Stomach (tissue), 9 donors: Measurements from ENCODE around the gene SLCO1A2. TPM values are rescaled to one million over a fixed set of nuclear protein-coding genes. Genes with fewer than 3 reads are reported as not detected.

Source experiments
- DNase-seq, 2 donors: peaks; one replicate each; pipeline versions ENCODE4 v3.0.0 to v3.0.0-alpha.2; 2013 to 2019
- H3K27ac ChIP-seq, 5 donors: fragments of 200-600 bp in 4 of 5; sonication (generic) in 4 of 5; one replicate each; pipeline ENCODE4 v1.5.1; 2013 to 2019; ENCODE audit warnings: mild to moderate bottlenecking in 1 of 5, moderate library complexity in 1 of 5
- H3K27me3 ChIP-seq, 3 donors: fragments of 200-600 bp; sonication (generic); one replicate each; pipeline ENCODE4 v1.5.1; 2017 to 2019; ENCODE audit warnings: mixed run types in 1 of 3
- H3K36me3 ChIP-seq, 4 donors: fragments of 200-600 bp; sonication (generic); 1 replicate in 3 of 4; 2 replicates in 1 of 4; pipeline ENCODE4 v1.5.1; 2016 to 2019
- H3K4me1 ChIP-seq, 4 donors: fragments of 200-600 bp; sonication (generic); one replicate each; pipeline ENCODE4 v1.5.1; 2016 to 2019
- H3K4me3 ChIP-seq, 4 donors: fragments of 200-600 bp; sonication (generic) in 3 of 4; one replicate each; pipeline ENCODE4 v1.5.1; 2016 to 2019; ENCODE audit warnings: mild to moderate bottlenecking in 1 of 4
- H3K9me3 ChIP-seq, 4 donors: fragments of 200-600 bp; sonication (generic); one replicate each; pipeline ENCODE4 v1.5.1; 2016 to 2019
- EP300 ChIP-seq: sonication (generic); formaldehyde crosslinking; IDR thresholded peaks from one replicate; pipeline ENCODE4 v1.6.1; 2017; ENCODE audit warnings: antibody characterized with exemption
- POLR2A ChIP-seq, 4 donors: fragments of 450-650 bp; IDR thresholded peaks; one replicate each; pipeline ENCODE4 v1.6.1; 2016; ENCODE audit warnings: antibody characterized with exemption in 4 of 4, control low read depth in 2 of 4, mild to moderate bottlenecking in 1 of 4, moderate library complexity in 1 of 4
- POLR2AphosphoS5 ChIP-seq, 3 donors: sonication (generic); formaldehyde crosslinking; IDR thresholded peaks; one replicate each; pipeline ENCODE4 v1.6.1; 2016; ENCODE audit warnings: antibody characterized with exemption in 3 of 3
- WGBS, 5 donors: extraction: QIAGEN DNeasy Blood & Tissue Kit in 3 of 5; methylation state at CpG; one replicate each; pipeline versions ENCODE4 v1.1.5 to v1.1.7; 2013 to 2018; 5-methylcytosine and 5-hydroxymethylcytosine counted together
- intact Hi-C: fragments of 100-400 bp; cut with DNase I; formaldehyde crosslinking; loops from one replicate; pipeline ENCODE4 v1.15.1; 2023; ENCODE audit warnings: low total_unique reads
- polyA plus RNA-seq, 3 donors: library from polyadenylated mRNA; stranded (reverse); fragments of 200-250 nt; gene quantifications; one replicate each; pipeline ENCODE4 v1.2.3, GENCODE V29; 2013
- total RNA-seq, 5 donors: library from RNA; depleted of rRNA; stranded (reverse); fragments of >200 nt; gene quantifications; one replicate each; pipeline versions ENCODE4 v1.1.0 to v1.2.3, GENCODE V29; 2014 to 2016
- TF ChIP-seq, protein P1 (sequence below), 7 experiments: fragments of 450-650 bp in 4 of 7; fragments of 200-600 bp in 3 of 7; sonication (generic) in 3 of 7; IDR thresholded peaks; one replicate each; pipeline ENCODE4 v1.5.1; 2016 to 2019; ENCODE audit warnings: antibody characterized with exemption in 7 of 7, control low read depth in 2 of 7, mild to moderate bottlenecking in 1 of 7
- donor health status: healthy with polysubstance abuse.
- donor health status: Bipolar disorder and iron deficiency.
- donor health status: healthy.

SLCO1A2 gene
- total and polyA plus RNA-seq, 8 donors = not detected

DNA sequence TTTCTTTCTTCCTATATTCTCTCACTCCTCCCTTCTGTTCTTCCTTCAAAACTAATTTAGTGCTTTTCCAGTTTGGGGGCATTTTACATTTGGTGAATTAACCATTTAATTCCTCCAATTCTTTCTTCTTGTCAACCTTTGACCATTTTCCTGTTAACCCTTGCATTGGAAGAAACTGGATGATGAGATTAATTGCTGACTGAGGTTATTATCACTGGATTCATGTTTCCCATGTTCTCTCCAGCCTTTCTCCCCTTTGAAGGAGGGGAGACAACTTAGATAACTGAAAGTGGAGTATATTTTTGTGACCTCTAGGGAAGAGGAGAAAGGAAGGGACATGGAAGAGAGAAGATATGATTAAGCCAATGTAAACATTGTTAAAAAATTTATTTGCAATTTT lies 70.5 kb downstream of the SLCO1A2 start:
- DNase-seq = no peak
- Histone ChIP-seq H3K4me3 (no peak overlapping the region), H3K27ac (no peak overlapping the region), H3K36me3 (no peaks in the 10 kb centered on the region), H3K4me1 (no peaks in the 10 kb centered on the region), H3K9me3 (peaks cover 0 to 12% (median 5%) of the 10 kb centered on the region in 4 donors), H3K27me3 (no peaks in the 10 kb centered on the region)
- intact Hi-C loops = no loop called here
- TF ChIP-seq, protein P1, sequence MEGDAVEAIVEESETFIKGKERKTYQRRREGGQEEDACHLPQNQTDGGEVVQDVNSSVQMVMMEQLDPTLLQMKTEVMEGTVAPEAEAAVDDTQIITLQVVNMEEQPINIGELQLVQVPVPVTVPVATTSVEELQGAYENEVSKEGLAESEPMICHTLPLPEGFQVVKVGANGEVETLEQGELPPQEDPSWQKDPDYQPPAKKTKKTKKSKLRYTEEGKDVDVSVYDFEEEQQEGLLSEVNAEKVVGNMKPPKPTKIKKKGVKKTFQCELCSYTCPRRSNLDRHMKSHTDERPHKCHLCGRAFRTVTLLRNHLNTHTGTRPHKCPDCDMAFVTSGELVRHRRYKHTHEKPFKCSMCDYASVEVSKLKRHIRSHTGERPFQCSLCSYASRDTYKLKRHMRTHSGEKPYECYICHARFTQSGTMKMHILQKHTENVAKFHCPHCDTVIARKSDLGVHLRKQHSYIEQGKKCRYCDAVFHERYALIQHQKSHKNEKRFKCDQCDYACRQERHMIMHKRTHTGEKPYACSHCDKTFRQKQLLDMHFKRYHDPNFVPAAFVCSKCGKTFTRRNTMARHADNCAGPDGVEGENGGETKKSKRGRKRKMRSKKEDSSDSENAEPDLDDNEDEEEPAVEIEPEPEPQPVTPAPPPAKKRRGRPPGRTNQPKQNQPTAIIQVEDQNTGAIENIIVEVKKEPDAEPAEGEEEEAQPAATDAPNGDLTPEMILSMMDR (IDR thresholded peaks at IDR 0.05) = no peak
- TF ChIP-seq POLR2AphosphoS5 (IDR thresholded peaks at IDR 0.05) = no peak
- no peak for TF ChIP-seq POLR2A (IDR thresholded peaks at IDR 0.05)
- TF ChIP-seq EP300 = no peak

DNA sequence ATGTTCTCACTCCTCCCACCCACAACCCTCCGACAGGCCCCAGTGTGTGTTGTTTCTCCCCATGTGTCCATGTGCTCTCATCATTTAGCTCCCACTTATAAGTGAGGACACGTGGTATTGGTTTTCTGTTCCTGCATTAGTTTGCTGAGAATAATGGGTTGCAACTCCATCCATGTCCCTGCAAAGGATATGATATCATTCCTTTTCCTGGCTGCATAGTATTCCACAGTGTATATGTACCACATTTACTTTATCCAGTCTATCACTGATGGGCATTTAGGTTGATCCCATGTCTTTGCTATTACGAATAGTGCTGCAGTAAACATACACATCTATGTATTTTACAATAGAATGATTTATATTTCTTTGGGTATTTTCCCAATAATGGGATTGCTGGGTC lies 77.5 kb downstream of the SLCO1A2 start:
- peaks cover 0 to 11% (median 3%) of the 10 kb centered on the region in 4 donors for H3K9me3 ChIP-seq
- 69 to 77% (median 76%) methylated on average over 3 of the region's 3 CpGs for WGBS, 5 donors
- no peaks in the 10 kb centered on the region for H3K36me3 ChIP-seq
- no peak overlapping the region for H3K4me3 ChIP-seq
- H3K4me1 ChIP-seq = no peaks in the 10 kb centered on the region
- H3K27ac ChIP-seq = no peak overlapping the region
- H3K27me3 ChIP-seq = no peaks in the 10 kb centered on the region
- intact Hi-C loops = no loop called here
- no peak for DNase-seq
- TF ChIP-seq, protein P1 (IDR thresholded peaks at IDR 0.05) = no peak
- no peak for TF ChIP-seq POLR2A (IDR thresholded peaks at IDR 0.05)
- TF ChIP-seq EP300 = no peak
- no peak for TF ChIP-seq POLR2AphosphoS5 (IDR thresholded peaks at IDR 0.05)

DNA sequence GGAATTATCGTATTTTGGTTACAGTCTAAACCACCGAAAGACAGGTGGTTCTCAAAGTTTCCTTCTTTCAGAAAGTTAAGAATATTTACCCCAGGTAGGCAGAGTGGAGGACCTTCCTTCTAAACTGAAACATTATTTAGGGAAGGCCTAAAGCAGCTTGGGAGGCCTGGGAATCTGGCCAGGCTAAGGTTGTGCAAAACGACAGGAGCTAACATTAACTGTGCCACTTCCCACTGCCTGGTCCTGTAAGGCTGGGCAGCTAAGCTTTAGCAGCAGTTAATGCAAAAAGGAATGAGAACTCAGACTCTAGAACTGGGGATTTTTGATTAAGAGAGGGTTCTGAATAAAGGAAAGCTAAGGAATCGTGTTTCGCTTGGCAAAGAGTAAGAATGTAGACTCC lies 82.6 kb downstream of the SLCO1A2 start:
- Histone ChIP-seq H3K27ac (no peak overlapping the region), H3K36me3 (no peaks in the 10 kb centered on the region), H3K4me1 (no peaks in the 10 kb centered on the region), H3K4me3 (no peak overlapping the region), H3K9me3 (no peaks in the 10 kb centered on the region), H3K27me3 (no peaks in the 10 kb centered on the region)
- intact Hi-C loops = no loop called here
- WGBS, 5 donors = 70 to 80% (median 76%) methylated on average over 5 of the region's 5 CpGs
- DNase-seq = no peak
- no peak for TF ChIP-seq POLR2A (IDR thresholded peaks at IDR 0.05)
- no peak for TF ChIP-seq POLR2AphosphoS5 (IDR thresholded peaks at IDR 0.05)
- TF ChIP-seq, protein P1 (IDR thresholded peaks at IDR 0.05) = no peak
- no peak for TF ChIP-seq EP300

DNA sequence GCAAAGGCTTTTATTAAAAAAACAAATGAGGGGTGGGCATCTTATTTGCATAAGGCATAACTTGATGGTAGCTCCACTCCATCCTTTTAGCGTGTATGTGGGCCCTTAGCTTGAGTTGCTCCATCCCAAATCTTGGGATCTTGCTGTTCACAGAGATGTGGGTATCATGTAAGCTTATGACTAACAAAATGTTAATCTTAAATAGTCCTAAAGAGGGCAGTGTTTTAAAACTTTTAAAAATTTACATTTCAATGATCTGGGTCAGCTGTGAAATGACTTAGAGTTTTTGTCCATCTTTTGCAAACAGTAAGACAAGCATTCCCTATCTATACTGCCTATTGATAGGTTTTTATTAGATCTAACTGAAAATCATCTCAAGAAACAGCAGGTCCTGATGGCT lies 86.0 kb downstream of the SLCO1A2 start:
- intact Hi-C loops = no loop called here
- Histone ChIP-seq H3K27ac (no peak overlapping the region), H3K4me3 (no peak overlapping the region), H3K4me1 (no peaks in the 10 kb centered on the region), H3K27me3 (no peaks in the 10 kb centered on the region), H3K36me3 (no peaks in the 10 kb centered on the region), H3K9me3 (no peaks in the 10 kb centered on the region)
- TF ChIP-seq POLR2A (IDR thresholded peaks at IDR 0.05) (no peak), EP300 (no peak), POLR2AphosphoS5 (IDR thresholded peaks at IDR 0.05) (no peak)
- TF ChIP-seq, protein P1 (IDR thresholded peaks at IDR 0.05) = no peak
- 57 to 80% (median 75%) methylated on average over 1 of the region's 1 CpG for WGBS, 5 donors
- peak in 1 of 2 donors; percentile 2 for DNase-seq
